CD4-positive, alpha-beta T cell (primary cell): Measurements from ENCODE around the gene SPATS2L. TPM values are rescaled to one million over a fixed set of nuclear protein-coding genes. Genes with fewer than 3 reads are reported as not detected.

ENCODE experiments used
- ATAC-seq: fragments of 200-7000 bp; cut with Tn5 transposase; one replicate; pipeline ENCODE4 v1.10.0; 2022; ENCODE audit warnings: mild to moderate bottlenecking; ENCODE audit not compliant: poor library complexity
- CTCF ChIA-PET: fragments of 350-600 bp; sonication (Branson Sonifier 250); formaldehyde crosslinking; loops from one replicate; lab custom pipeline; 2021; ENCODE audit warnings: antibody characterized with exemption, inconsistent platforms; lab: Charles Lee
- POLR2A ChIA-PET: fragments of 350-600 bp; sonication (Branson Sonifier 250); formaldehyde crosslinking; loops from one replicate; lab custom pipeline; 2021; ENCODE audit warnings: antibody characterized with exemption, inconsistent platforms; lab: Charles Lee
- DNase-seq, 14 experiments: peaks; one replicate each; pipeline ENCODE4 v3.0.0-alpha.2; 2013 to 2020; ENCODE audit warnings: mixed read lengths in 2 of 14
- H3K27ac ChIP-seq, 2 donors: one replicate each; pipeline versions ENCODE4 v1.5.1 to v1.7.0; 2013; ENCODE audit warnings: low read length in 2 of 2, low read depth in 1 of 2, mild to moderate bottlenecking in 1 of 2
- H3K27me3 ChIP-seq, 2 experiments: 1 replicate in 1 of 2; 2 replicates in 1 of 2; pipeline versions ENCODE4 v1.6.1 to v1.7.0; 2013; ENCODE audit warnings: low read length in 2 of 2, control low read depth in 1 of 2, mild to moderate bottlenecking in 1 of 2, moderate library complexity in 1 of 2; ENCODE audit not compliant: insufficient read depth in 2 of 2, control insufficient read depth in 1 of 2
- H3K36me3 ChIP-seq: one replicate; pipeline ENCODE4 v1.6.1; 2013; ENCODE audit warnings: low read length, control low read depth; ENCODE audit not compliant: insufficient read depth
- H3K4me1 ChIP-seq: one replicate; pipeline ENCODE4 v1.6.1; 2013; ENCODE audit warnings: low read length, control low read depth; ENCODE audit not compliant: insufficient read depth
- H3K4me3 ChIP-seq: one replicate; pipeline ENCODE4 v1.5.1; 2013; ENCODE audit warnings: mild to moderate bottlenecking, low read length, moderate library complexity
- H3K9me3 ChIP-seq, 2 experiments: 1 replicate in 1 of 2; 2 replicates in 1 of 2; pipeline versions ENCODE4 v1.6.1 to v1.7.0; 2013; ENCODE audit warnings: low read length in 2 of 2, mild to moderate bottlenecking in 2 of 2, control low read depth in 1 of 2, moderate library complexity in 1 of 2; ENCODE audit not compliant: control insufficient read depth in 1 of 2, insufficient read depth in 1 of 2
- H3K27ac Mint-ChIP-seq: one replicate; pipeline ENCODE4 v1.8.0; 2020; ENCODE audit warnings: mixed read lengths
- H3K27me3 Mint-ChIP-seq: one replicate; pipeline ENCODE4 v1.8.0; 2021; ENCODE audit warnings: mixed read lengths
- H3K36me3 Mint-ChIP-seq: one replicate; pipeline ENCODE4 v1.8.0; 2021; ENCODE audit warnings: low read depth, mixed read lengths
- H3K4me1 Mint-ChIP-seq: one replicate; pipeline ENCODE4 v1.8.0; 2021; ENCODE audit warnings: low read depth, mixed read lengths
- H3K4me3 Mint-ChIP-seq: one replicate; pipeline ENCODE4 v1.8.0; 2020; ENCODE audit warnings: mild to moderate bottlenecking, mixed read lengths
- H3K9me3 Mint-ChIP-seq: one replicate; pipeline ENCODE4 v1.8.0; 2020; ENCODE audit warnings: mixed read lengths
- CTCF ChIP-seq: fragments of 200-600 bp; IDR thresholded peaks from one replicate; pipeline ENCODE4 v1.8.0; 2022; ENCODE audit warnings: antibody characterized with exemption, mild to moderate bottlenecking
- intact Hi-C, 2 experiments: fragments of 100-400 bp; cut with DNase I in 1 of 2; cut with micrococcal nuclease in 1 of 2; formaldehyde crosslinking; loops; one replicate each; pipeline versions ENCODE4 v1.15.1 to v1.9.0; 2023 to 2025; cut with DNase I, micrococcal nuclease
- total RNA-seq, 174 experiments: library from RNA in 2 of 174; stranded (reverse) in 2 of 174; gene quantifications; one replicate each; pipeline ENCODE4 v1.2.3 and lab custom pipeline; 2021 to 2026

Gene SPATS2L
- total RNA-seq, 2 experiments from 2014 or later: 4.0 to 4.4 TPM

GRCh38 chr2:200396781-200397242 is 90.3 kb downstream of the SPATS2L start:
- ChIA-PET CTCF (no interaction called here), POLR2A (no interaction called here)
- no peak for TF ChIP-seq CTCF
- ATAC-seq: no peak
- no peaks in the 10 kb centered on the region for H3K27me3 Mint-ChIP-seq
- no peak for DNase-seq
- H3K4me3 Mint-ChIP-seq: no peak overlapping the region
- Histone ChIP-seq H3K4me3 (no peak overlapping the region), H3K36me3 (no peaks in the 10 kb centered on the region), H3K27ac (no peak overlapping the region), H3K9me3 (no peaks in the 10 kb centered on the region), H3K4me1 (no peaks in the 10 kb centered on the region), H3K27me3 (no peaks in the 10 kb centered on the region)
- H3K36me3 Mint-ChIP-seq: no peaks in the 10 kb centered on the region
- no peaks in the 10 kb centered on the region for H3K9me3 Mint-ChIP-seq
- H3K27ac Mint-ChIP-seq: no peak overlapping the region
- H3K4me1 Mint-ChIP-seq: no peaks in the 10 kb centered on the region
- intact Hi-C loops: no loop called here

- CTCF ChIA-PET: interaction anchor here (1.4 kb wide), 1 partner anchor 34 kb away, joined by 4 read pairs; no protein-coding TSS in a partner anchor
- Mint-ChIP-seq H3K9me3 (no peaks in the 10 kb centered on the region), H3K27ac (no peak overlapping the region), H3K36me3 (no peaks in the 10 kb centered on the region), H3K4me3 (no peak overlapping the region), H3K27me3 (no peaks in the 10 kb centered on the region), H3K4me1 (no peaks in the 10 kb centered on the region)
- H3K4me3 ChIP-seq: no peak overlapping the region
- POLR2A ChIA-PET: no interaction called here
- intact Hi-C loops: no loop called here
- H3K27me3 ChIP-seq: no peaks in the 10 kb centered on the region
- no peaks in the 10 kb centered on the region for H3K4me1 ChIP-seq
- no peak overlapping the region for H3K27ac ChIP-seq
- no peaks in the 10 kb centered on the region for H3K9me3 ChIP-seq
- DNase-seq (no peak), ATAC-seq (no peak)
- TF ChIP-seq CTCF: no peak
- no peaks in the 10 kb centered on the region for H3K36me3 ChIP-seq
Observed at GRCh38 chr2:200397785-200398184, 91.3 kb downstream of the SPATS2L start.

- Mint-ChIP-seq H3K27ac (no peak overlapping the region), H3K4me3 (no peak overlapping the region), H3K27me3 (no peaks in the 10 kb centered on the region), H3K36me3 (no peaks in the 10 kb centered on the region), H3K4me1 (no peaks in the 10 kb centered on the region), H3K9me3 (no peaks in the 10 kb centered on the region)
- no peak overlapping the region for H3K4me3 ChIP-seq
- ATAC-seq (no peak), DNase-seq (no peak)
- ChIA-PET CTCF (no interaction called here), POLR2A (no interaction called here)
- intact Hi-C loops: no loop called here
- no peaks in the 10 kb centered on the region for H3K27me3 ChIP-seq
- no peaks in the 10 kb centered on the region for H3K4me1 ChIP-seq
- no peaks in the 10 kb centered on the region for H3K36me3 ChIP-seq
- H3K27ac ChIP-seq: no peak overlapping the region
- no peak for TF ChIP-seq CTCF
- no peaks in the 10 kb centered on the region for H3K9me3 ChIP-seq
Observed at GRCh38 chr2:200399046-200399445, 92.6 kb downstream of the SPATS2L start.
